T-helper 1 cell treated with Interleukin-12 subunit alpha and Interleukin-12 subunit beta and Interleukin-4 antibody, amounts not matched to agents 30 μg/mL and 1 μg/mL, for 36 hours (primary cell): ENCODE measurements around the gene SLC4A4.

Experiments
- H3K27ac Mint-ChIP-seq: one replicate; pipeline ENCODE4 v1.8.0; 2021; ENCODE audit warnings: mild to moderate bottlenecking, mixed read lengths
- H3K27me3 Mint-ChIP-seq: one replicate; pipeline ENCODE4 v1.8.0; 2021; ENCODE audit warnings: low read depth, mixed read lengths
- H3K36me3 Mint-ChIP-seq: one replicate; pipeline ENCODE4 v1.8.0; 2021; ENCODE audit warnings: low read depth, mixed read lengths
- H3K4me1 Mint-ChIP-seq: one replicate; pipeline ENCODE4 v1.8.0; 2021; ENCODE audit warnings: low read depth, mixed read lengths
- H3K4me3 Mint-ChIP-seq: one replicate; pipeline ENCODE4 v1.8.0; 2021; ENCODE audit warnings: mild to moderate bottlenecking, moderate library complexity, mixed read lengths
- H3K9me3 Mint-ChIP-seq: one replicate; pipeline ENCODE4 v1.8.0; 2021; ENCODE audit warnings: mixed read lengths

SLC4A4 gene

GRCh38 chr4:71453531-71453930, 114.7 kb downstream of the SLC4A4 start:
- Mint-ChIP-seq H3K4me1 (no peaks in the 10 kb centered on the region), H3K9me3 (no peaks in the 10 kb centered on the region), H3K36me3 (no peaks in the 10 kb centered on the region), H3K27ac (no peak overlapping the region), H3K27me3 (no peaks in the 10 kb centered on the region), H3K4me3 (no peak overlapping the region)

- Mint-ChIP-seq H3K27me3 (no peaks in the 10 kb centered on the region), H3K27ac (no peak overlapping the region), H3K9me3 (no peaks in the 10 kb centered on the region), H3K36me3 (no peaks in the 10 kb centered on the region), H3K4me1 (no peaks in the 10 kb centered on the region), H3K4me3 (no peak overlapping the region)
Measured at GRCh38 chr4:71456841-71457240, 118.0 kb downstream of the SLC4A4 start.

GRCh38 chr4:71460371-71460770, 121.6 kb downstream of the SLC4A4 start:
- Mint-ChIP-seq H3K27me3 (no peaks in the 10 kb centered on the region), H3K4me1 (no peaks in the 10 kb centered on the region), H3K4me3 (no peak overlapping the region), H3K27ac (no peak overlapping the region), H3K36me3 (no peaks in the 10 kb centered on the region), H3K9me3 (no peaks in the 10 kb centered on the region)

GRCh38 chr4:71461422-71461821, 122.6 kb downstream of the SLC4A4 start:
- H3K4me3 Mint-ChIP-seq: no peak overlapping the region
- no peaks in the 10 kb centered on the region for H3K36me3 Mint-ChIP-seq
- no peak overlapping the region for H3K27ac Mint-ChIP-seq
- no peaks in the 10 kb centered on the region for H3K9me3 Mint-ChIP-seq
- no peaks in the 10 kb centered on the region for H3K27me3 Mint-ChIP-seq
- no peaks in the 10 kb centered on the region for H3K4me1 Mint-ChIP-seq

GRCh38 chr4:71466775-71467174, 128.0 kb downstream of the SLC4A4 start:
- H3K4me1 Mint-ChIP-seq: no peaks in the 10 kb centered on the region
- no peaks in the 10 kb centered on the region for H3K36me3 Mint-ChIP-seq

GRCh38 chr4:71468116-71468710, 129.4 kb downstream of the SLC4A4 start:
- Mint-ChIP-seq H3K9me3 (no peaks in the 10 kb centered on the region), H3K36me3 (no peaks in the 10 kb centered on the region), H3K27me3 (no peaks in the 10 kb centered on the region), H3K4me1 (no peaks in the 10 kb centered on the region), H3K4me3 (no peak overlapping the region), H3K27ac (no peak overlapping the region)

More at GRCh38 chr4:71466775-71467174, 128.0 kb downstream of the SLC4A4 start:
- Mint-ChIP-seq H3K9me3 (no peaks in the 10 kb centered on the region), H3K27ac (no peak overlapping the region), H3K4me3 (no peak overlapping the region), H3K27me3 (no peaks in the 10 kb centered on the region)

- Mint-ChIP-seq H3K9me3 (no peaks in the 10 kb centered on the region), H3K36me3 (no peaks in the 10 kb centered on the region), H3K27ac (no peak overlapping the region), H3K4me3 (no peak overlapping the region), H3K4me1 (no peaks in the 10 kb centered on the region), H3K27me3 (no peaks in the 10 kb centered on the region)
Measured at GRCh38 chr4:71469541-71469940, 130.7 kb downstream of the SLC4A4 start.

GRCh38 chr4:71470524-71470923, 131.7 kb downstream of the SLC4A4 start:
- Mint-ChIP-seq H3K4me3 (no peak overlapping the region), H3K36me3 (no peaks in the 10 kb centered on the region), H3K27ac (no peak overlapping the region)

GRCh38 chr4:71472946-71473345, 134.1 kb downstream of the SLC4A4 start:
- Mint-ChIP-seq H3K9me3 (no peaks in the 10 kb centered on the region), H3K27me3 (no peaks in the 10 kb centered on the region), H3K36me3 (no peaks in the 10 kb centered on the region), H3K4me1 (no peaks in the 10 kb centered on the region), H3K4me3 (no peak overlapping the region), H3K27ac (no peak overlapping the region)

More at GRCh38 chr4:71470524-71470923, 131.7 kb downstream of the SLC4A4 start:
- H3K27me3 Mint-ChIP-seq: no peaks in the 10 kb centered on the region
- no peaks in the 10 kb centered on the region for H3K9me3 Mint-ChIP-seq
- no peaks in the 10 kb centered on the region for H3K4me1 Mint-ChIP-seq

- no peaks in the 10 kb centered on the region for H3K36me3 Mint-ChIP-seq
- H3K9me3 Mint-ChIP-seq: no peaks in the 10 kb centered on the region
- H3K4me1 Mint-ChIP-seq: no peaks in the 10 kb centered on the region
- no peak overlapping the region for H3K4me3 Mint-ChIP-seq
- H3K27me3 Mint-ChIP-seq: no peaks in the 10 kb centered on the region
- no peak overlapping the region for H3K27ac Mint-ChIP-seq
Measured at GRCh38 chr4:71473541-71474240, 134.9 kb downstream of the SLC4A4 start.

- Mint-ChIP-seq H3K4me1 (no peaks in the 10 kb centered on the region), H3K9me3 (no peaks in the 10 kb centered on the region), H3K27ac (no peak overlapping the region), H3K4me3 (no peak overlapping the region), H3K36me3 (no peaks in the 10 kb centered on the region), H3K27me3 (no peaks in the 10 kb centered on the region)
Measured at GRCh38 chr4:71474731-71475130, 135.9 kb downstream of the SLC4A4 start.

GRCh38 chr4:71476240-71476639, 137.4 kb downstream of the SLC4A4 start:
- no peaks in the 10 kb centered on the region for H3K36me3 Mint-ChIP-seq
- H3K4me1 Mint-ChIP-seq: no peaks in the 10 kb centered on the region
- H3K9me3 Mint-ChIP-seq: no peaks in the 10 kb centered on the region
- H3K27ac Mint-ChIP-seq: no peak overlapping the region
- H3K4me3 Mint-ChIP-seq: no peak overlapping the region
- no peaks in the 10 kb centered on the region for H3K27me3 Mint-ChIP-seq

- Mint-ChIP-seq H3K9me3 (no peaks in the 10 kb centered on the region), H3K27ac (no peak overlapping the region), H3K4me3 (no peak overlapping the region), H3K36me3 (no peaks in the 10 kb centered on the region), H3K27me3 (no peaks in the 10 kb centered on the region), H3K4me1 (no peaks in the 10 kb centered on the region)
Measured at GRCh38 chr4:71486550-71487343, 147.9 kb downstream of the SLC4A4 start.

GRCh38 chr4:71487344-71487920, 148.6 kb downstream of the SLC4A4 start:
- Mint-ChIP-seq H3K36me3 (no peaks in the 10 kb centered on the region), H3K4me3 (no peak overlapping the region), H3K27me3 (no peaks in the 10 kb centered on the region), H3K9me3 (no peaks in the 10 kb centered on the region), H3K4me1 (no peaks in the 10 kb centered on the region), H3K27ac (no peak overlapping the region)

- no peak overlapping the region for H3K4me3 Mint-ChIP-seq
- H3K36me3 Mint-ChIP-seq: no peaks in the 10 kb centered on the region
- no peaks in the 10 kb centered on the region for H3K9me3 Mint-ChIP-seq
- H3K27me3 Mint-ChIP-seq: no peaks in the 10 kb centered on the region
- no peak overlapping the region for H3K27ac Mint-ChIP-seq
- H3K4me1 Mint-ChIP-seq: no peaks in the 10 kb centered on the region
Measured at GRCh38 chr4:71494539-71494938, 155.7 kb downstream of the SLC4A4 start.
